Skin of body (tissue), 2 donors: ENCODE data around the gene RPS6KC1. TPM values are rescaled to one million over a fixed set of nuclear protein-coding genes. Genes with fewer than 3 reads are reported as not detected.
"Not testable (repeated sequence)": the region's sequence is repeated elsewhere in the genome, so short reads cannot be mapped to it uniquely, and the experiment has no call there.

Experiments
- DNase-seq: peaks from one replicate; lab custom pipeline; 2025; lab: John Stamatoyannopoulos, UW
- total RNA-seq: library from RNA; depleted of rRNA; stranded (reverse); fragments of >200 nt; gene quantifications from one replicate; pipeline ENCODE4 v1.2.3, GENCODE V29; 2014

The RPS6KC1 gene
- total RNA-seq, 1 donor from 2014 or later: 38.0 TPM

DNA sequence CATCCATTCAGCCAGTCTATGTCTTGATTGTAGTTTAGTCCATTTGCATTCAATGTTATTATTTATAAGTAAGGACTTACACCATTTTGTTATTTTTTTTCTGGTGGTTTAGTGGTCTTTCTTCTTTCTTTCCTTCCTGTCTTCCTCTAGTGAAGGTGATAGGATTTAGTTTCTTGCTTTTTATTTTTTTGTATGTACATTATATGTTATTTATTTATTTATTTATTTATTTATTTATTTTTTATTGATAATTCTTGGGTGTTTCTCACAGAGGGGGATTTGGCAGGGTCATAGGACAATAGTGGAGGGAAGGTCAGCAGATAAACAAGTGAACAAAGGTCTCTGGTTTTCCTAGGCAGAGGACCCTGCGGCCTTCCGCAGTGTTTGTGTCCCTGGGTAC, 99.0 kb downstream of the RPS6KC1 start:
- not testable (repeated sequence) for DNase-seq

DNA sequence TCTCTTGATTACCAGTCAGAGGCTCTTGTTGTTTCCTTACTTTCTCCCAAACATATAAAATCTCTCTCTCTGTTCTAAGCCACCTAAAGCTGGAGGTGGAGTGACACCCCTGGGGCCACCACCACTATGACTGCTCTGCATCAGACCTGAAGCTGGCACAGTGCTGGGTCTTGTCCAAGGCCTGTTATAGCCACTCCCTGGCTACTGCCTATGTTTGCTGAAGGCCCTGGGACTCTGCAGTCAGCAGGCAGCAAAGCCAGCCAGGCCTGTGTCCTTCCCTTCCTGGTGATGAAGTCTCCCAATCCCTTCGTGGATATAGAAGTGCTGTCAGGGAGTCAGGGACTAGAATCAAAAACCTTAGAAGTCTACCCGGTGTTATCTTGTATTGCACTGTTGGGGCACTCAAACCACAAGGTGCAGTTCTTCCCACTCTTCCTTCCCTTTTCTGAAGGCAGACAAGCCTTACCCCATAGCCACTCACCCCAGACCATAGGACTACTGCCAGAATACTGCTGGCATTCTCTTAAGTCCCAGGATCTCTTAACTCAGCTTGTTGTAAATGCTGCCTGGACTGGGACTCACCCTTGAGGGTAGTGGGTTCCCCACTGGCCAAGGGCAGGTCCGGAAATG, 103.1 kb downstream of the RPS6KC1 start:
- no peak for DNase-seq

DNA sequence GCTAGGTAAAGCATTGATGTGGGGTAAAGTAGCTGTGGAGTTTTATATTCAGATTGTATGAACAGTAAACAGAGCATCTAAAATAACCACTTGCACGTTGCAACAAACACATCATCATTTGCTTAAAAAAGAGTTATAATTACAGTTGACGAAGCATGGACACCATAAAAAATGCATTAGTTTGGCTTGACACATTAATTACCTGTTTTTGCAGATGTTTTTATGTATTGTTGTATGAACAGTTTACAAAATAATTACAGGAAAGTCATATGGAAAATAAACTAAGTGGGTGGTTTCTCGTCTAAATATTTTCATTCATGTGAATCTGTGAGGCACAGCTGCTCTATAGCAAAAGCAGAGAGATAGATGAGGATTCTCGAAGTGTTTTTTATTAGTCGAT, 108.3 kb downstream of the RPS6KC1 start:
- DNase-seq: no peak

DNA sequence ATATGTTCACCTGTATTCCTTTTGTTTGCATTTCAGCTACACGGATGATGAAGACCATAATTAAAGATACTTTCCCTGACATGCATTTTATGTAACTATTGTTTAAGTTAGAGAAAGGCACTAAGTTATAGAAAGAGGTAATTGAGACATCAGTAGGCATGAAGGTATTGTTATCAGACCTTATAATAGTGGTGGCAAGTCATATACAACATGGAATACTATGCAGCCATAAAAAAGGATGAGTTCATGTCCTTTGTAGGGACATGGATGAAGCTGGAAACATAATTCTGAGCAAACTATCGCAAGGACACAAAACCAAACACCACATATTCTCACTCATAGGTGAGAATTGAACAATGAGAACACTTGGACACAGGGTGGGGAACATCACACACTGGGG, 109.4 kb downstream of the RPS6KC1 start:
- DNase-seq: not testable (repeated sequence)

DNA sequence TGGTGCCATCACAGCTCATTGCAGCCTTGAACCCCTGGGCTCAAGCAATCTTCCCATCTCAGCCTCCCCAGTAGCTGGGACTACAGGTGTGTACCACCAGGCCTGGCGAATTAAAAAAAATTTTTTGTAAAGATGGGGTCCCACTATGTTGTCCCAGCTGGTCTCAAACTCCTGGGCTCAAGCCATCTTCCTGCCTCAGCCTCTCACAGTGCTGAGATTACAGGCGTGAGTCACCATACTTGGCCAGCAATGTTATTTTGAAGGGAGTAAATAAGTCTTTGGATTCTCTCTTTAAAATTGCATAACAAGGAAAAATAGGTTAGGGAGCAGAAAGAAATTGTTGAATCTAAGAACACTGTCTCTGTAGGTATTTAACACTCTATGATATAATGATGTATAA, 111.3 kb downstream of the RPS6KC1 start:
- no peak for DNase-seq

DNA sequence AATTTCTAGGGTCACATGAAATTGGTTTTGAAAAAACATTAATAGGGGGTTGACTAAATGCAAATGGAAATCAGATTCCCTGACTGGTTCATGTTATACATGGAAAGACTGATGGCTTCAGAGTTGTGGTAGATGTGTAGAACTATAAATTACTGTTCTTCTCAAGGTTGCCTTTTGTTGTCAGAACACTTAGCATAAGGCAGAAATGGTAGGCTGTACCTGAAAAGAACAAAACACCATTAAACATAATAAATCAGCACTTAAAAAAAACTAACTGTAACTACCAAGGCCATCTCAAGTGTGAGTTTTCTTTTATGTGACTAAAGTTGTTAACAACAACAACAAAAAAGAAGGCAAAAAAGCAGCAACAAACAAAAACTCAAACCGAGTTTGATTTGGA, 111.8 kb downstream of the RPS6KC1 start:
- no peak for DNase-seq

DNA sequence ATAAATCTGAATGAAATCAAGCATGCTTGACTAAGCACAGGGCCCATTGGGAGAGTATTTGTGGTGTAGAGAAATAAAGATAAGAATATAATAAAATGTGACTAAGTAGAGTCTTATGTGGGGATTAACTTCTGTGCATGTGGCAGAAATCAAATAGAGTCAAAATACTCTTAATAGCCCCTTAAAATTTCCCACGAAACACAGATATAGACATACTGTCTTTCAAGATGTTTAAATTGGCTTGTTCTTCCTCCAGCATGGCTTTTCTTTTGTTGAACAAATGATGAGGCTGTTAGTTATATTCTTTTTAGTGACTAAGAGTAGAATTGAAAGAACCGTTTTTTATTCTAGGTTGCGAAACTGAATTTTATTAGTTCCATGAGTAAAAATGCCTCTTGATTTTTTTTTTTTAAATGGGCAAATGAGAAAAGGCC, 112.3 kb downstream of the RPS6KC1 start:
- DNase-seq: no peak

DNA sequence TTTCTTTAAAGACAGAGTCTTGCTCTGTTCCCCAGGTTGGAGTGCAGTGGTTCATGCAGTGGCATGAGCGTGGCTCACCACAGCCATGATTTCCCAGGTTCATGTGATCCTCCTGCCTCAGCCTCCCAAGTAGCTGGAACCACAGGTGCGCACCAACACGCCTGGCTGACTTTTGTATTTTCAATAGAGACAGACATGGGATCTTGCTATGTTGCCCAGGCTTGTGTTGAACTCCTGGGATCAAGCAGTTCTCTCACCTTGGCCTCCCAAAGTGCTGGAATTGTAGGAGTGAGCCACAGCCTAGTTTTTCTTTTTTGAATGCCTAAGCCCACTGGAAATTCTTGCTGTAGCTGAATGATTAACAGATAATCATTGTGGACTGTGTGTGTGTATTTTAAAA, 113.5 kb downstream of the RPS6KC1 start:
- no peak for DNase-seq

DNA sequence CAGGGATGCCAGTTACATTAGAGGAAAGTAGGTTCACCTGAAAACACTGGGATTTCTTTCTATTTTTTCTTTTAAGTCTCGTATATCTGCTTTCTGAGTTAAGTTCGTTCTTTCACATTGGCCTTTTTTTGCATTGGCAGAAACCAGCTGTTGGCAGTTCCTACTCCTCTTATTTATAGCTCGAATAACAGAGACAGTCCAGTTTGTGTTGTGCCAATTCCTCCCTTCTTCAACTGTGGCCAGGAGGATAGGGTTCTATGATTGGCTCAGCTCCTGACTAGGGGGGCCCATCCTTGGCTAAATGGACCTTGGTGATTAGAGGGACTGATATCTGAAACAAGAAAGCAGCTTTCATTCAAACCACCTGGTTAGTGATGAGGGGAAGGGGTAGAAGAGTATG, 115.8 kb downstream of the RPS6KC1 start:
- DNase-seq: no peak

DNA sequence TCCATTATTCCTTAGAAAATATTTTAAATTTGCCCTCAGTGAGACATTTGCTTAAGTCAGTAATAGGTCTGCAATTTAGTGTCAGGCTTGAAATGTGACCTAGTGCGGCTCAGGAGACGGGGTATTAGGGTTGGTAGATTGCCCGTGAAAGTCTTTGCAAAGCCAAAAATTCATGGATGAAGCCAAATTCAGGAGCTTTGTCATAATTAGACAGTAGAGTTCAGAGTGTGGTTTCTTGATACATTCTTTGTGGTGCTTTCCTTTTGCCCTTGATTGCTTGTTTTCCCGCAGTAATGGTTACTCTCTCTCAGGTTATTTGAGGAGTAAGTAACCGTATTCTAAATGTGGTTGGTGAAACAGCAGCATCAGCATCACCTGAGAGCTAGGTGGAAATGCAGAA, 120.7 kb downstream of the RPS6KC1 start:
- no peak for DNase-seq

DNA sequence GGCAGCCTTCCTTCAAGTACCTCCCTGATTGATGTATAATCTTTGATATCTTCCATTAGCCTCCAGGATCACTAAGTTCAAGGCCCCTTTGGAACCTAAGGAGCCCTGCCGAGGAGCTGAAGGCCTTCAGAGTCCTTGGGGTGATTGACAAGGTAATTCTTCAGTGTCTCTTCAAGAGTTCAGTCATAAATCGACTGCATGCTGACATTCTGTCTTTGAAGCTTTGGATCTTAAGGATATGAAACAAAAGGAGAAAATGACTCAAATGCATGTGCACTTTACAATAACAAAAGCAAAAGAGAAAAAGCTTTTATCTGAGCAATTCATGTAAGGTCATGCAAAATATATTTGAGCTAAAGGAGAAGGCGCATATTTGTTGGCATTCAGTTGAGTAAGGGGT, 125.3 kb downstream of the RPS6KC1 start:
- DNase-seq: no peak

DNA sequence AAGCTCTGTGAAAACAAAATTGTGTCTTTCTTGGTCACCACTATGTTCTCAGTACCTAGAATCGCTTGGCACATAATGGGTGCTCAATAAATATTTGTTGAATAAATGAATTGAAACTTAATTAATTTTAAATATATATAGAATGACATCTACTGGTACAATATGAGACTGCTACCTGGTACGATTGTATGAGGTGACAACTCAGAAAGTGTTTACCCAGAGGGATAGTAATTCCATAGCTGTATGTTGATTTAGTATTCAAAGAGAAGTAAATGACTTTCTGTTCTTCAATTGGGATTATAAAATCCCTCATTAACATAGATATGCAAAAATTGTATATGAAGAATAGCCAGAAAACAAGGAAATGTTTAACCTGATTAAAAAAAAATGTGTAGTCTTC, 128.7 kb downstream of the RPS6KC1 start:
- DNase-seq: no peak

DNA sequence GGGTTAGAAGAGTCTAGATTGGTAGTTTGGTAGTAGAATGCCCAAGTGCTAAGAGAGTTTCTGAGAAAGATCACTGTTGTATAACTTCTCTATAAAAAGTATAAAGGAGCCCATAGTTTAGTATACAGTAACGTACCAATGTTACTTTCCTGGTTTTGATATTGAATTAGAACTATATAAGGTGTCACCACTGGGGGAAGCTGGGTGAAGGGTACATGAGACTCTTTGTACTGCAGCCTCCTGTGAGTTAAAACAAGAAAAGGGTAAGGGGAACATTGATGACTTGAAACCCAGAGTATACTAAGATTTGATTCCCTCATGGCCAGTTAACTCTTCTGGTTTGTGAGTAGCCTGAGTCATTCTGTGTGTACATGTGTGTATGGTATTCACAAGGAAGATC, 129.8 kb downstream of the RPS6KC1 start:
- DNase-seq: no peak

DNA sequence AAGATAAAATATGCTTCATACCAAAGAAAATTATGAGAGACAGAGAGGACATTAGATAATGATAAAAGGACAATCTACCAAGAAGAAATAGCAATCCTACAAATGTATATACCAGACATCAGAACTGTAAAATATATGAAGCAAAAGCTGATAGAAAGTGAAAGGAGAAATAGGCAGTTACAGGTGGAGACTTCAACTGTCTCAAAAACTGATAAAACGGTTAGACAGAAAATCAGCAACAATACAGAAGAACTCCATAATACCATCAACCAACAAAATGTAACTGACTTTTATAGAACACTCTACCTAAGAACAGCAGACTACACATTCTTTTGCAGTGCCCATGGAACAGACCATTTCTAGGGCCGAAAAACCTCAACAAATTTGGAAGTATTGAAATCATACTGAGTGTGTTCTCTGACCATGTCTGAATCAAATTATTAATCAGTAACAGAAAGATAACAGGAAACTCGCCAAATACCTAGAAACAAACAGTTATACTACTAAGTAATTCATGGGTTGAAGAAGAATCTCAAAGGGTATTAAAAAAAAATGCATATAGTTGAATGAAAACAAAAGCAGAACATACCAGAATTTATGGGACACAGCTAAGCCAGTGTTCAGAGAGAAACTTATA, 132.1 kb downstream of the RPS6KC1 start:
- DNase-seq: no peak

DNA sequence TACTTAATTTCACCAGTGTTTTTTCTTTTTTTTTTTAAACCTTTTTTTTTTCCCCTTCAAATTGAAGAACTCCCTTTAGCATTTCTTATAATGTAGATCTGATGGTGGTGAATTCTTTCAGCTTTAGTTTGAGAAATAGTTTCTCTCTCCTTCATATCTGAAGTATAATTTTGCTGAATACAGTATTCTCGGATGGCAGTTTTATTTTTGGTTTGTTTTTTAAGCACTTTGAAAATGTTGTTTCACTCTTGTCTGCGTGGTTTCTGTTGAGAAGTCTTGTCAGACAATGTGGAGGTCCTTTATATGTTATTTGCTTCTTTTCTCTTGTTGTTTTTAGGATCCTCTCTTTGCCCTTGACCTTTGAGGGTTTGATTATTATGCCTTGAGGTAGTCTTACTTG, 135.1 kb downstream of the RPS6KC1 start:
- no peak for DNase-seq

DNA sequence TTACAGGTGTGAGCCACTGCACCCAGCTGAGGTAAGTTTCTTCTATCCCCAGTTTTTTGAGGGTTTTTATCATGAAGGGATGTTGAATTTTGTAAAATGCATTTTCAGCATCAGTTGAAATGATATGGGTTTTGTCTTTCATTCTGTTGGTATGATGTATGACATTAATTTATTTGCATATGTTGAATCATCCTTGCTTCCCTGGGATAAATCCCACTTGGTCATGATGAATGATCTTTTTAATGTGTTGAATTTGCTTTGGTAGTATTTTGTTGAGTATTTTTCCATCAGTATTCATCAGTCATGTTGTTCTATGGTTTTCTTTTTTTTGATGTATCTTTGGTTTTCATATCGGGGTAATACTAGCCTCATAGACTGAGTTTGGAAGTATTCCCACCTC, 141.0 kb downstream of the RPS6KC1 start:
- no peak for DNase-seq

DNA sequence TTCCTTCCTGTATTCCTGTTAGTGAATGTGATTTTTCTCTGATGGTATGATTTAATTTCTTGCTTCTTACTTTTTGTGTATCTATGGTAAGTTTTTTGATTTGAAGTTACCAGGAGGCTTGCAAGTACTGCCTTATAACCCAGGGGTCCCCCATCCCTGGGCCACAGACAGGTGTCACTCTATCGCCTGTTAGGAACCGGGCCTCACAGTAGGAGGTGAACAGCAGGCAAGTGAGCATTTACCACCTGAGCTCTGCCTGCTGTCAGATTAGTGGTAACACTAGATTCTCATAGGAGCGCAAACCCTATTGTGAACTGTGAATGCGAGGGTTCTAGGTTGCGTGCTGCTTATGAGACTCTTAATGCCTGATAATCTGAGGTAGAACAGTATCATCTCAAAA, 143.3 kb downstream of the RPS6KC1 start:
- no peak for DNase-seq

DNA sequence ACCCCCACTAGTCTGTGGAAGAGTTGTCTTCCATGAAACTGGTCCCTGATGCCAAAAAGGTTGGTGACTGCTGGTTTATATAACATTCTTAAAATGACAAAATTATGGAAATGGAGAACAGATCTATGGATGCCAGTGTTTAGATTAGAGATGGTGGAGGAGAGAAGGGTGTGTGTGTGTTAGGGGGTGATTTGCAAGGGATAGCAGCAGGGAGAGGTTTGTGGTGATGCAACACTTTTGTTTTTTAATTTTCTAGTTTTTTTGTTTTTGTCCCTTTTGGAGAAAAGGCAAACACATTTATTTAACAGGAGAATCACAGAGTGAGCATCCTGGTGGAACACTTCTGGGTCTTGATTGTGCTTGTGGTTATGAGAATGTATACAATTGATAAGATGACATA, 143.8 kb downstream of the RPS6KC1 start:
- no peak for DNase-seq

DNA sequence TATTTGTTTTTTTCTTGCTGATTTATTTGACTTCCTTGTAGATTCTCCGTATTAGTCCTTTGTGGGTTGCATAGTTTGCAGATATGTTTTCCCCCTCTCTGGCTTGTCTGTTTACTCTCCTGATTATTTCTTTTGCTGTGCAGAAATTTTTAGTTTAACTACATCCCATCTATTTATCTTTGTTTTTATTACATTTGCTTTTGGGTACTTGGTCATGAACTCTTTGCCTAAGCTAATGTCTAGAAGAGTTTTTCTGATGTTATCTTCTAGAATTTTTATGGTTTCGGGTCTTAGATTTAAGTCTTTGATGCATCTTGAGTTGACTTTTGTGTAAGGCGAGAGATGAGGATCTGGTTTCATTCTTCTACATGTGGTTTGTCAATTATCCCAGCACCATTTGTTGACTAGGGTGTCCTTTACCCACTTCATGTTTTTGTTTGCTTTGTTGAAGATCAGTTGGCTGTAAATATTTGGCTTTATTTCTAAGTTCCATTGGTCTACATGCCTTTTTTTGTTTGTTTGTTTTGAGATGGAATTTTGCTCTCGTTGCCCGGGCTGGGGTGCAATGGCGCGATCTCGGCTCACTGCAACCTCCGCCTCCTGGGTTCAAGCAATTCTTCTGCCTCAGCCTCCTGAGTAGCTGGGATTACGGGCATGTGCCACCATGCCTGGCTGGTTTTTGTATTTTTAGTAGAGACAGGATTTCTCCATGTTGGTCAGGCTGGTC, 145.4 kb downstream of the RPS6KC1 start:
- not testable (repeated sequence) for DNase-seq

DNA sequence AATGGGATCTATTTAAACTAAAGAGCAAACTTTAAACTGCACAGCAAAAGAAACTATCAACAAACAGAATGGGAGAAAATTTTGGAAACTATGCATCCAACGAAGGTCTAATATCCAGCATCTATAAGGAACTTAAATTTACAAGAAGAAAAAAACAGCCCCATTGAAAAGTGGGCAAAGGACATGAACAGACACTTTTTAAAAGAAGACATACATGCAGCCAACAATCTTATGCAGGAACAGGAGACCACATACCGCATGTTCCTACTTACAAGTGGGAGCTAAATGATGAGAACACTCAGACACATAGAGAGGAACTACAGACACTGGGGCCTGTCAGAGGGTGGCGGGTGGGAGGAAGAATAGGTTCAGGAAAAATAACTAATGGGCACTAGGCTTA, 149.6 kb downstream of the RPS6KC1 start:
- no peak for DNase-seq

DNA sequence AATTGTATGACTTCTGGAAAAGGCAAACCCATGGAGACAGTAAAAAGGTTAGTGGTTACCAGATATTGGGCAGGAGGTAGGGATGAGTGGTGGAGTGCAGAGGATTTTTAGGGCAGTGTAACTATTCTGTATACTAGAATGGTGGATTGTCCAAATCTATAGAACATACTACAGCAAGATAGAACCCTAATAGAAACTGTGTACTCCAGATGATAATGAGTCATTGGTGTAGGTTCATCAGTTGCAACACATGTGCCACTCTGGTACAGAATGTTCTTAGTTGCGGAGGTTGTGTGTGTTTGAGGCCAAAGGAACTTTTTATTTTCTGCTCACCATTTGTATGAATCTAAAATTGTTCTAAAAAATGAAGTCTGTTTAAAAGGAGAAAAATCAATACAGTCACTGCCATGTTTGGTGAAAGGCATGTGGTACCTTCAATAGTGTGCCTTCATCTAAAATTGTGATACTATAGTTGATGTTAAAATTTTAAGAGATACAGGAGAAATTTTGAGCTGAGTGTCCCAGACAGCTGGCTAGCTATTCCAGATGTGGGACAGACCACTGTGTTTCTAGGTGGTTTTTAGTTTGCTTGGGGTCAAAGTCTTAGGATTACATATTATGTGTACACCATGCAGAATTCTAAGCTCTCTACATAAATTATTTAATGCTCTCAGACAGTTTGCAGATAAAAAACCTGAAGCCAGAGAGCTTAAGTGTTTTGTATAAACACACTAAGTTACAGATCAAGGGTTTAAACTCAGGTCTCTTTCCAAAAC, 150.5 kb downstream of the RPS6KC1 start:
- DNase-seq: no peak

DNA sequence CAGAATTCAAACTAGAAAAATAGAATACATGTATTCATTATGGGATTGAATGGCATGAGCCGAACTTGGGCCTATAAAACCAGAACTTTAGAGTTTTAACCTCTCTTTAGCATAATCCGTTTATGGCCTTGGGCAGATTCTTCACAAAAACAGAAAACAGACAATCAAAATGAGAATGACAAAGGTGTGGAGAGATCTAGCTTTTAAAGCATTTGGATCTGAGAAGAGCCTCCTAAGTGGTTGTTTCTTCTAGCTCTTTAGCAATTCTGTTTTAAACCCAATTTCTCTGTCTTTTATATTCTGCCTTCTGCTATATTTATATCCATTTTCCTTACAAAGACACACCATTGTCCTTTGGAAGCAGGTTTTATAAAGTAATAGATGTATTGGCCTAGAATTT, 160.2 kb downstream of the RPS6KC1 start:
- DNase-seq: no peak
